VCaP (cell line): Measurements from ENCODE around the gene CCBE1.

Source experiments
- H3K27ac ChIP-seq: fragments of 450-650 bp; 2 replicates; pipeline ENCODE4 v1.5.1; 2017
- CTCF ChIP-seq: fragments of 450-650 bp; conservative IDR thresholded peaks from 2 replicates; pipeline ENCODE4 v1.5.1; 2017; ENCODE audit warnings: mild to moderate bottlenecking, moderate library complexity

The CCBE1 gene

GRCh38 chr18:59505356-59505755, 191.9 kb downstream of the CCBE1 start:
- H3K27ac ChIP-seq: no peak overlapping the region
- no peak for TF ChIP-seq CTCF

GRCh38 chr18:59502274-59503175, 194.7 kb downstream of the CCBE1 start:
- no peak for TF ChIP-seq CTCF
- no peak overlapping the region for H3K27ac ChIP-seq

DNA sequence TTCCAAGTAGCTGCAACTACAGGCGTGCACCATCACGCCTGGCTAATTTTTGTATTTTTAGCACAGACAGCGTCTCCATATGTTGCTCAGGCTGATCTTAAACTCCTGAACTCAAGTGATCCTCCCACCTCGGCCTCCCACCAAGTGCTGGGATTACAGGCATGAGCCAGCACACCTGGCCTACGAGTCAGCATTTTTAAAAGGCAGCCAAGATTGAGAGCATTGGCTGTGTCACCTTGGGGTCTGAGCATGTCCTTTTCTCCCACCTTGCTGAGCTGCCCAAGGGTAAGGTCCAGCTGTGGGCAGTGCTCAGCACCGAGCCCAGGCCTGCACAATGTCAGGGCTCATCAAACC, 195.3 kb downstream of the CCBE1 start:
- no peak for TF ChIP-seq CTCF
- no peak overlapping the region for H3K27ac ChIP-seq

DNA sequence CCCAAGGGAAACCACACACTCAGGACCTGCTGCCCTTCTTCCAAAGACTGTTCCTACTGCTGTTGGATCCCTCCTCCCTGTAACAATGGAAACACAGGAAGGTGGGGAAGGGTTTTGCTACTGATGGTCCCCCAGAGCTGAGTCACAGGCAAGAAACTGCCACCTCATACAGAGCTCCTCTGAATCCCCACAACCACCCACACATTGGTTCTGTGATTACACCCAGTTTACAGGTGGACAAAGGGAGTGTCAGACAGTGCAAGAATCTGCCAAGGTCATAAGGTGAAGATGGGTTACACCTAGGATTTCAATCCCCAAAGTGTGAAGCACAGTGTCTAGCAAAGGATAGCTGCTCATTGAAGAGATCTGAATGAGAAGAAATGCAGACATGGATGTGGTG, 196.5 kb downstream of the CCBE1 start:
- TF ChIP-seq CTCF: no peak
- no peak overlapping the region for H3K27ac ChIP-seq

DNA sequence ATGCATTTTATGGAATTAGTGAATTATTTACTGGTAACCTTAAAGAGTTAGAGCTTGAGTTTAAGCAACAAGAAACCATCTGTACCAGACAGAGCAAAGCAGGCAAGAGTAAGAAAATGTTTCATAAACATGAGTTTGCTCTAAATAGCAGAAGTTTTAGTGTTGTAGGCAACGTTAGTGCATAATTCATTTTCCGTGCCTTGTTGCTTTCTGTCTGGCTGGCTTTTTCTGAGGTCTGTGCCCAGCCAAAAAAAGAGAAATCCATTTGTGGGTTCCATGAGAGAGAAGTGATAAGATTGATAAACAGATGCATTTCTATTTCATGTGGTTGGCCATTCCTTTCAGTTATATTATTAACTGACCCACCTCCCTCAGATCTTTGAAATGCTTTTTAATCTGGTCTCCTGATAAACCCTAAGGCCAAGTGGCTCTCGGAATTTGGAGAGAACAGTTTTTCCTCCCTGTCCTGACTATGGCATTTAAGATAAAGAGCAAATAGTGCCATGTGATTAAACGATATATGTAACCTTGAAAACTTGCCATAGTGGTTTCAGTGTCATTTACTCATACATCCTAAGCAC, 198.6 kb downstream of the CCBE1 start:
- no peak for TF ChIP-seq CTCF
- H3K27ac ChIP-seq: no peak overlapping the region

DNA sequence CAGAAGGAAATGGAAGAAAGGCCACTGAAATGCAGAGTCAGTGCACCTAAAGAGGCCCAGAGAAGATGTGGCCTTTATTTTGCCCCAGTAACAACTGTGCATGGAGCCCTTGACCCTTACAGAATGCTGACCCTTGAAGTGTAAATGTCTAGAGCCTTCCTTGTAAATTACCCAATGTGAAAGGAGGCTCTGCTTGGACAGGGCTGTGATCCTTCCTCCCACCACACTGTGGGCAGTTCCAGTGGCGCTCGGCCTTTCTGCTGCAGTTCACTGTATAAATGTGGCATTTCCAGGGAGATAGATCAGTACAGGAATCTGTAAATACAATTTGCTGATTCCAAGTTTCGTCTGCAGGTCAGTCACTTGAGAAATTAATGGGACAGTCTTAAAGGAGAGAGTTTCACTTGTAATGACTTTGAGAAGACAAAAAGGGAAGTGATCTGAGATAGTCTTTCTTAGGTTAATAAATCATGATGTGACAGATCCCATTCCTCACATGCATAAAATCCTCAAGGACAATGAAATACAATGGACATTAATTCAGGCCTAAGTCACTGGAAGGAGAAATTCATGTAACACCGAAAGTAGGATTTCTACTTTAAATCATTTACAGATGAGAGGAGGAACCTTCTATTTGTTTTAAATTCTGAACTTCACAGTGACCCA, 204.3 kb downstream of the CCBE1 start:
- H3K27ac ChIP-seq: no peak overlapping the region

More for the DNA sequence above, 204.3 kb downstream of the CCBE1 start:
- no peak for TF ChIP-seq CTCF
